Measurements from ENCODE around the gene PACC1.

DNA sequence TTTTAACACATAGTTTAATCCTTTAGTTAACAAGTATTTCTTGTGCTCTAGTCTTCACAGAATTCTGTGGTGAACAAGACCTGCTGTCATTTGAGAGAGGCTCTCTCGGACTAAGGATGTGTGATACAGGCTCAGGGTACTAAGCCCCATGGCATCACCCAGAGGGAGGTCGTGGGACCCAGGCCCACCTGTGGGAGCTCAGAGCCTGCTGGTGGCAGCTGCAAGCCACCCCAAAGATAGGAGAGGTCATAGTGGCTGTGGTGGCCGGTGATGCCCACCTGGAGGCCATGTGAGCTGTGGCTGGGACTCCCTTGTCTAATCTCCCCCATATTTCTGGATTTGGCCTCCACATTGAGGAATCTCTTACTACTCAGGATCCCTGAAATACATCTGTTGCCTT, 40.1 kb upstream of the PACC1 start:
- TF ChIP-seq POLR2A (IDR thresholded peaks at IDR 0.05), result no peak
- TF ChIP-seq, protein P1, sequence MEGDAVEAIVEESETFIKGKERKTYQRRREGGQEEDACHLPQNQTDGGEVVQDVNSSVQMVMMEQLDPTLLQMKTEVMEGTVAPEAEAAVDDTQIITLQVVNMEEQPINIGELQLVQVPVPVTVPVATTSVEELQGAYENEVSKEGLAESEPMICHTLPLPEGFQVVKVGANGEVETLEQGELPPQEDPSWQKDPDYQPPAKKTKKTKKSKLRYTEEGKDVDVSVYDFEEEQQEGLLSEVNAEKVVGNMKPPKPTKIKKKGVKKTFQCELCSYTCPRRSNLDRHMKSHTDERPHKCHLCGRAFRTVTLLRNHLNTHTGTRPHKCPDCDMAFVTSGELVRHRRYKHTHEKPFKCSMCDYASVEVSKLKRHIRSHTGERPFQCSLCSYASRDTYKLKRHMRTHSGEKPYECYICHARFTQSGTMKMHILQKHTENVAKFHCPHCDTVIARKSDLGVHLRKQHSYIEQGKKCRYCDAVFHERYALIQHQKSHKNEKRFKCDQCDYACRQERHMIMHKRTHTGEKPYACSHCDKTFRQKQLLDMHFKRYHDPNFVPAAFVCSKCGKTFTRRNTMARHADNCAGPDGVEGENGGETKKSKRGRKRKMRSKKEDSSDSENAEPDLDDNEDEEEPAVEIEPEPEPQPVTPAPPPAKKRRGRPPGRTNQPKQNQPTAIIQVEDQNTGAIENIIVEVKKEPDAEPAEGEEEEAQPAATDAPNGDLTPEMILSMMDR (IDR thresholded peaks at IDR 0.05 in 4 of 5, conservative IDR thresholded peaks at IDR 0.05 in 1 of 5), result no peak
